K562 (cell line): ENCODE data around the gene GLI1. TPM values are rescaled to one million over a fixed set of nuclear protein-coding genes. Genes with fewer than 3 reads are reported as not detected.
A peak's percentile ranks its signal among the peaks of the same experiment; 100 is the strongest.

Source experiments
- E2F1 ChIP-seq: sonication (generic); formaldehyde crosslinking; IDR thresholded peaks from 2 replicates; pipeline ENCODE4 v1.8.1; 2023; ENCODE audit warnings: mild to moderate bottlenecking, missing genetic modification reagents, moderate library complexity
- FOXJ3 ChIP-seq: sonication (generic); formaldehyde crosslinking; IDR thresholded peaks from 2 replicates; pipeline ENCODE4 v1.4.0; 2020; ENCODE audit warnings: mild to moderate bottlenecking, missing genetic modification reagents
- JUNB ChIP-seq: fragments of 450-650 bp; formaldehyde crosslinking; conservative IDR thresholded peaks from 2 replicates; pipeline ENCODE4 v1.4.0; 2020; ENCODE audit warnings: mild to moderate bottlenecking
- NR2C2 ChIP-seq, 2 experiments: fragments of 200-800 bp in 1 of 2; sonication (Bioruptor generic) in 1 of 2; sonication (generic) in 1 of 2; formaldehyde crosslinking in 1 of 2; IDR thresholded peaks; 2 replicates each; pipeline versions ENCODE4 v1.6.1 to v1.8.0; 2016 to 2022; ENCODE audit warnings: mild to moderate bottlenecking in 1 of 2, missing compliant biosample characterization in 1 of 2, missing genetic modification characterization in 1 of 2, missing genetic modification reagents in 1 of 2
- NR4A1 ChIP-seq, 2 experiments: fragments of 250-450 bp in 1 of 2; fragments of 450-650 bp in 1 of 2; sonication (Bioruptor Pico) in 1 of 2; IDR thresholded peaks; 2 replicates each; pipeline versions ENCODE4 v1.4.0 to v1.6.1; 2016 to 2020; ENCODE audit warnings: mild to moderate bottlenecking in 2 of 2, missing compliant biosample characterization in 1 of 2, missing genetic modification characterization in 1 of 2, moderate library complexity in 1 of 2
- POLR2AphosphoS2 ChIP-seq: IDR thresholded peaks from 2 replicates; pipeline ENCODE4 v1.6.1; 2012; ENCODE audit warnings: low read length, improper control_type of control experiment
- PRPF4 ChIP-seq: fragments of 200-400 bp; formaldehyde crosslinking; IDR thresholded peaks from one replicate; pipeline ENCODE4 v1.6.1; 2017; ENCODE audit warnings: low read length, low read depth, mild to moderate bottlenecking; ENCODE audit not compliant: insufficient read depth, poor library complexity, severe bottlenecking
- SP1 ChIP-seq: sonication (generic); formaldehyde crosslinking; IDR thresholded peaks from 2 replicates; pipeline ENCODE4 v1.8.1; 2022; ENCODE audit warnings: mild to moderate bottlenecking, missing genetic modification reagents
- TBL1XR1 ChIP-seq, 2 experiments: IDR thresholded peaks; 2 replicates each; pipeline ENCODE4 v1.6.1; 2012; ENCODE audit warnings: improper control_type of control experiment in 2 of 2, low read length in 2 of 2, mild to moderate bottlenecking in 1 of 2
- ZBTB26 ChIP-seq: fragments of 450-650 bp; formaldehyde crosslinking; IDR thresholded peaks from 2 replicates; pipeline ENCODE4 v1.4.0; 2022; ENCODE audit warnings: missing genetic modification characterization
- ZKSCAN8 ChIP-seq: fragments of 200-800 bp; sonication (Bioruptor generic); IDR thresholded peaks from 2 replicates; pipeline ENCODE4 v1.6.1; 2016; ENCODE audit warnings: missing genetic modification characterization, missing compliant biosample characterization
- polyA plus RNA-seq, 8 experiments: library from polyadenylated mRNA; depleted of rRNA in 4 of 8; stranded (reverse) in 5 of 8; unstranded in 3 of 8; fragments of >200 nt; fragmentation: Nextera tagmentation in 2 of 8; fragmentation: Illumina TruSeq in 1 of 8; extraction: Ambion mirVana in 2 of 8; extraction: Trizol in 1 of 8; gene quantifications; 2 replicates each; pipeline versions ENCODE4 v1.2.1 to v1.2.3, GENCODE V29; 2011 to 2014; ENCODE audit warnings: inconsistent platforms in 1 of 8, missing spikeins in 1 of 8
- total RNA-seq, 7 experiments: library from RNA; depleted of rRNA in 6 of 7; stranded (reverse); fragments of >200 nt in 6 of 7; fragmentation: Illumina TruSeq in 2 of 7; extraction: Trizol in 2 of 7; gene quantifications; 2 replicates each; pipeline versions ENCODE4 v1.2.1 to v1.2.3, GENCODE V29; 2011 to 2021; ENCODE audit warnings: low replicate concordance in 1 of 7
- TF ChIP-seq, protein P1 (sequence below), 2 experiments: fragments of 450-650 bp; IDR thresholded peaks; 2 replicates each; pipeline ENCODE4 v1.6.1; 2018; ENCODE audit warnings: mild to moderate bottlenecking in 2 of 2, low read depth in 1 of 2; ENCODE audit not compliant: partially characterized antibody in 2 of 2
- TF ChIP-seq, protein P2 (sequence below): sonication (generic); formaldehyde crosslinking; IDR thresholded peaks from 2 replicates; pipeline ENCODE4 v1.8.0; 2023; ENCODE audit warnings: missing genetic modification reagents, mild to moderate bottlenecking, borderline replicate concordance

Gene GLI1
- total and polyA plus RNA-seq, 9 of the 15 experiments (the other 6 are each of a cell fraction or from before 2014, with no cell fraction given) = 0.24 to 3.7 (median 0.61) TPM

DNA sequence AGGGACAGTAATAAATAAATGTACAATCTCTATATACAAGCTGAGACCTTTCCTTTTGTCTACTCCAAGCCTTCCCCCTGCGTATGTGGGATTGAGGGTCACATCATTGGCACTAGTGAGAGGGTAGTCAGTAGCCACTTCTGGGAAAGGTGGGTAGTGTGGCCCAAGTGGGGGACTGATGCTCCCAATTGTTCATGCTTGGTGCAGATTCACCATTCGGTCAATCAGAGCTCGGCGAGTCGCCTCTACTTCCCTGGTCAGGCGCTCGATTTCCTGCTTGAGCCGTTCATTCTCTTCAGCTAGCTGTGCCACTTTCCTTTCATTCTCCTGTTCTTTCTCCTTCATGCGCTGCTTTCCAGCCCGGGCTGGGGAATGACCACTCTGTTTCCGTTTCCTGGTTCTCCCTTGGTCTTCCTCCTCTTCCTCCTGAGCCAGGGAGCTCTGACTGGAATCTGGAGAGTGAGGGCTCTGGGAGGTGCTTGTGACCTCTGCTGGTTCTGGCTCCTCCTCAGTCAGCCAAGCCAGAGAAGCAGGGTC is 57.1 kb downstream of the GLI1 start (continued):
- TF ChIP-seq E2F1 (CRISPR knock-in tag) (no peak), NR4A1 (CRISPR knock-in tag; IDR thresholded peaks at IDR 0.05) (no peak), NR4A1 (tag; IDR thresholded peaks at IDR 0.05) (no peak), NR2C2 (CRISPR knock-in tag; IDR thresholded peaks at IDR 0.05) (0 out of 2 replicates have a peak, but pooled peaks have one; percentile 23), NR2C2 (tag; IDR thresholded peaks at IDR 0.05) (no peak), POLR2AphosphoS2 (no peak; the same call in 1 of the 2 replicates), FOXJ3 (CRISPR knock-in tag) (no peak), ZBTB26 (CRISPR knock-in tag) (no peak), JUNB (no peak), PRPF4 (no peak), TBL1XR1 (IDR thresholded peaks at IDR 0.05; ENCODE audit: low read length in 2 of 2) (no peak), SP1 (CRISPR knock-in tag) (peak; percentile 62; the same call in 1 of the 2 replicates), ZKSCAN8 (CRISPR knock-in tag) (0 out of 2 replicates have a peak, but pooled peaks have one; percentile 33)
- TF ChIP-seq, protein P1, sequence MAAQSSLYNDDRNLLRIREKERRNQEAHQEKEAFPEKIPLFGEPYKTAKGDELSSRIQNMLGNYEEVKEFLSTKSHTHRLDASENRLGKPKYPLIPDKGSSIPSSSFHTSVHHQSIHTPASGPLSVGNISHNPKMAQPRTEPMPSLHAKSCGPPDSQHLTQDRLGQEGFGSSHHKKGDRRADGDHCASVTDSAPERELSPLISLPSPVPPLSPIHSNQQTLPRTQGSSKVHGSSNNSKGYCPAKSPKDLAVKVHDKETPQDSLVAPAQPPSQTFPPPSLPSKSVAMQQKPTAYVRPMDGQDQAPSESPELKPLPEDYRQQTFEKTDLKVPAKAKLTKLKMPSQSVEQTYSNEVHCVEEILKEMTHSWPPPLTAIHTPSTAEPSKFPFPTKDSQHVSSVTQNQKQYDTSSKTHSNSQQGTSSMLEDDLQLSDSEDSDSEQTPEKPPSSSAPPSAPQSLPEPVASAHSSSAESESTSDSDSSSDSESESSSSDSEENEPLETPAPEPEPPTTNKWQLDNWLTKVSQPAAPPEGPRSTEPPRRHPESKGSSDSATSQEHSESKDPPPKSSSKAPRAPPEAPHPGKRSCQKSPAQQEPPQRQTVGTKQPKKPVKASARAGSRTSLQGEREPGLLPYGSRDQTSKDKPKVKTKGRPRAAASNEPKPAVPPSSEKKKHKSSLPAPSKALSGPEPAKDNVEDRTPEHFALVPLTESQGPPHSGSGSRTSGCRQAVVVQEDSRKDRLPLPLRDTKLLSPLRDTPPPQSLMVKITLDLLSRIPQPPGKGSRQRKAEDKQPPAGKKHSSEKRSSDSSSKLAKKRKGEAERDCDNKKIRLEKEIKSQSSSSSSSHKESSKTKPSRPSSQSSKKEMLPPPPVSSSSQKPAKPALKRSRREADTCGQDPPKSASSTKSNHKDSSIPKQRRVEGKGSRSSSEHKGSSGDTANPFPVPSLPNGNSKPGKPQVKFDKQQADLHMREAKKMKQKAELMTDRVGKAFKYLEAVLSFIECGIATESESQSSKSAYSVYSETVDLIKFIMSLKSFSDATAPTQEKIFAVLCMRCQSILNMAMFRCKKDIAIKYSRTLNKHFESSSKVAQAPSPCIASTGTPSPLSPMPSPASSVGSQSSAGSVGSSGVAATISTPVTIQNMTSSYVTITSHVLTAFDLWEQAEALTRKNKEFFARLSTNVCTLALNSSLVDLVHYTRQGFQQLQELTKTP (IDR thresholded peaks at IDR 0.05; ENCODE audit: low read depth in 1 of 2, partially characterized antibody in 2 of 2) = peak in 1 of 2 experiments; percentile 40
- TF ChIP-seq, protein P2, sequence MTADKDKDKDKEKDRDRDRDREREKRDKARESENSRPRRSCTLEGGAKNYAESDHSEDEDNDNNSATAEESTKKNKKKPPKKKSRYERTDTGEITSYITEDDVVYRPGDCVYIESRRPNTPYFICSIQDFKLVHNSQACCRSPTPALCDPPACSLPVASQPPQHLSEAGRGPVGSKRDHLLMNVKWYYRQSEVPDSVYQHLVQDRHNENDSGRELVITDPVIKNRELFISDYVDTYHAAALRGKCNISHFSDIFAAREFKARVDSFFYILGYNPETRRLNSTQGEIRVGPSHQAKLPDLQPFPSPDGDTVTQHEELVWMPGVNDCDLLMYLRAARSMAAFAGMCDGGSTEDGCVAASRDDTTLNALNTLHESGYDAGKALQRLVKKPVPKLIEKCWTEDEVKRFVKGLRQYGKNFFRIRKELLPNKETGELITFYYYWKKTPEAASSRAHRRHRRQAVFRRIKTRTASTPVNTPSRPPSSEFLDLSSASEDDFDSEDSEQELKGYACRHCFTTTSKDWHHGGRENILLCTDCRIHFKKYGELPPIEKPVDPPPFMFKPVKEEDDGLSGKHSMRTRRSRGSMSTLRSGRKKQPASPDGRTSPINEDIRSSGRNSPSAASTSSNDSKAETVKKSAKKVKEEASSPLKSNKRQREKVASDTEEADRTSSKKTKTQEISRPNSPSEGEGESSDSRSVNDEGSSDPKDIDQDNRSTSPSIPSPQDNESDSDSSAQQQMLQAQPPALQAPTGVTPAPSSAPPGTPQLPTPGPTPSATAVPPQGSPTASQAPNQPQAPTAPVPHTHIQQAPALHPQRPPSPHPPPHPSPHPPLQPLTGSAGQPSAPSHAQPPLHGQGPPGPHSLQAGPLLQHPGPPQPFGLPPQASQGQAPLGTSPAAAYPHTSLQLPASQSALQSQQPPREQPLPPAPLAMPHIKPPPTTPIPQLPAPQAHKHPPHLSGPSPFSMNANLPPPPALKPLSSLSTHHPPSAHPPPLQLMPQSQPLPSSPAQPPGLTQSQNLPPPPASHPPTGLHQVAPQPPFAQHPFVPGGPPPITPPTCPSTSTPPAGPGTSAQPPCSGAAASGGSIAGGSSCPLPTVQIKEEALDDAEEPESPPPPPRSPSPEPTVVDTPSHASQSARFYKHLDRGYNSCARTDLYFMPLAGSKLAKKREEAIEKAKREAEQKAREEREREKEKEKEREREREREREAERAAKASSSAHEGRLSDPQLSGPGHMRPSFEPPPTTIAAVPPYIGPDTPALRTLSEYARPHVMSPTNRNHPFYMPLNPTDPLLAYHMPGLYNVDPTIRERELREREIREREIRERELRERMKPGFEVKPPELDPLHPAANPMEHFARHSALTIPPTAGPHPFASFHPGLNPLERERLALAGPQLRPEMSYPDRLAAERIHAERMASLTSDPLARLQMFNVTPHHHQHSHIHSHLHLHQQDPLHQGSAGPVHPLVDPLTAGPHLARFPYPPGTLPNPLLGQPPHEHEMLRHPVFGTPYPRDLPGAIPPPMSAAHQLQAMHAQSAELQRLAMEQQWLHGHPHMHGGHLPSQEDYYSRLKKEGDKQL (CRISPR knock-in tag) = 0 out of 2 replicates have a peak, but pooled peaks have one; percentile 1
